HG02571 (cell line): ENCODE data around the gene TOX2.

ENCODE experiments used
- ATAC-seq: cut with Tn5 transposase; IDR thresholded peaks from one replicate; pipeline ENCODE4 v1.9.1; 2021; ENCODE audit warnings: mild to moderate bottlenecking, moderate library complexity; ENCODE audit not compliant: unreplicated experiment

TOX2 gene

GRCh38 chr20:43938932-43939761 is 24.5 kb downstream of the TOX2 start:
- no peak for ATAC-seq

GRCh38 chr20:43939762-43940121 is 25.1 kb downstream of the TOX2 start:
- no peak for ATAC-seq

- no peak for ATAC-seq
Observed at GRCh38 chr20:43940518-43941225, 26.0 kb downstream of the TOX2 start.

GRCh38 chr20:43941476-43942200 is 27.0 kb downstream of the TOX2 start:
- ATAC-seq = no peak

GRCh38 chr20:43942201-43942590 is 27.5 kb downstream of the TOX2 start:
- no peak for ATAC-seq

GRCh38 chr20:43942667-43943285 is 28.1 kb downstream of the TOX2 start:
- no peak for ATAC-seq

GRCh38 chr20:43943725-43944124 is 29.1 kb downstream of the TOX2 start:
- ATAC-seq = no peak

- ATAC-seq = no peak
Observed at GRCh38 chr20:43944653-43945235, 30.1 kb downstream of the TOX2 start.

- no peak for ATAC-seq
Observed at GRCh38 chr20:43945391-43946205, 30.9 kb downstream of the TOX2 start.

- ATAC-seq = no peak
Observed at GRCh38 chr20:43946206-43946491, 31.5 kb downstream of the TOX2 start.

- ATAC-seq = no peak
Observed at GRCh38 chr20:43946659-43947315, 32.1 kb downstream of the TOX2 start.

GRCh38 chr20:43947316-43947710 is 32.7 kb downstream of the TOX2 start:
- ATAC-seq = no peak

GRCh38 chr20:43948455-43948854 is 33.8 kb downstream of the TOX2 start:
- ATAC-seq = no peak

GRCh38 chr20:43949248-43949647 is 34.6 kb downstream of the TOX2 start:
- ATAC-seq = no peak

- ATAC-seq = no peak
Observed at GRCh38 chr20:43949741-43950618, 35.3 kb downstream of the TOX2 start.

- ATAC-seq = no peak
Observed at GRCh38 chr20:43953919-43954592, 39.4 kb downstream of the TOX2 start.

GRCh38 chr20:43954704-43955061 is 40.0 kb downstream of the TOX2 start:
- no peak for ATAC-seq

- ATAC-seq = peak; percentile 77
Observed at GRCh38 chr20:43955062-43955749, 40.6 kb downstream of the TOX2 start.
